ENCODE data around the gene IFNL4.

DNA sequence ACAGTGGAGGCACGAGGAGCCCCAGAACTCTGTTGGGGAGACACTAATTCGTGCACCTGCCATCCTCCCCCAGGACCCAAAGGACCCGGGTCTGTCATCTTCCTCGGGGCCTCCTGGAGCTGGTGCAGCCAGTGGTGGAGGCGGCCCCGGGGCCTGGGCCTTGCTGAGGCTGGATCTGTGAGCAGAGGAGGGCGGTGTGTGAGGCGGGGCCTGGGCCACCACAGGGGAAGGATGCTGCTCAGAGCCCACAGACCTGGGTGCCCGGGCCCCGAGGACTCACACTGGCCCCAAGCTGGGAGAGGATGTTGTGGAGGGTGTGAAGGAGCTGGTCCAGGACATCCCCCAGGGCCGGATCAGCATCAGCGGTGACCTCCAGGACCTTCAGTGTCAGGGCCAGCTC is 12.1 kb downstream of the IFNL4 start:
- TF ChIP-seq POLR2A (IDR thresholded peaks at IDR 0.05; ENCODE audit: low read depth, low read length) (no peak), TAF1 (IDR thresholded peaks at IDR 0.05; ENCODE audit: borderline replicate concordance, low read depth, low read length) (no peak)

All from GM12892 (cell line).